Activated CD8-positive, alpha-beta memory T cell treated with anti-CD3 and anti-CD28 coated beads, Interleukin-2, amount 50 U/mL, for 24 hours (primary cell): ENCODE measurements around the gene PABPN1L.

ENCODE experiments used
- DNase-seq: peaks from one replicate; pipeline ENCODE4 v3.0.0-alpha.2; 2020; ENCODE audit errors: extremely low read depth

The PABPN1L gene, protein sequence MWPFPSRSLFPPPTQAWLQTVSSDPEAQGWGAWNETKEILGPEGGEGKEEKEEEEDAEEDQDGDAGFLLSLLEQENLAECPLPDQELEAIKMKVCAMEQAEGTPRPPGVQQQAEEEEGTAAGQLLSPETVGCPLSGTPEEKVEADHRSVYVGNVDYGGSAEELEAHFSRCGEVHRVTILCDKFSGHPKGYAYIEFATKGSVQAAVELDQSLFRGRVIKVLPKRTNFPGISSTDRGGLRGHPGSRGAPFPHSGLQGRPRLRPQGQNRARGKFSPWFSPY

DNA sequence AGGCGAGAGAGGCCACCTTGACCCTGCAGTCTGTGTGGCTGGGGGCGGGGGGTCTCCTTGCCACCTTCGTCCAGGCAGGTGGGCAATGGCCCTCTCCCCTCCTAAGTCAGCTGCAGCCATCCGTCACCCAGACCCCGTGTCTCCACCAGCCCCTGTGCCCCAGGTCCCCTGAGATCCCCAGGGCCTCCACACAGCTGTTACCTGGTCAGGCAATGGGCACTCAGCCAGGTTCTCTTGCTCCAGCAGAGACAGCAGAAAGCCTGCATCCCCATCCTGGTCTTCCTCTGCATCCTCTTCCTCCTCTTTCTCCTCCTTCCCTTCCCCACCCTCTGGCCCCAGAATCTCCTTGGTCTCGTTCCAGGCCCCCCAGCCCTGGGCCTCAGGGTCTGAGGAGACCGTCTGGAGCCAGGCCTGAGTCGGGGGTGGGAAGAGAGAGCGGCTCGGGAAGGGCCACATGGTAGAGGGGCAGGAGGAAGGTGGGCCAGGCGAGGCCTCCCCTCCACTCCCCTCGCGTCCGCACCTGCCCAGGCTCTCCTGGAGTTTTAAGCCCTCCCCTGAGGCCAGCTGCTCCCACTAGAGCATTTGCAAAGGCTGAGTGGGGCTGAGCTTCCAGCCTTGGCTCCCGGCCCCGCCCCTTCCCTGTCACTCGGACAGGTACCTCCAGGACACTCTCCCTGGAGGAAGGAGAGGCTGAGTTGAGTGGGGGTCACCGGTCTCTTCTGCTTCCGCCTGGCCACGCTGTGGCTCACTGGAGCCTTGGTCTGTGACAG lies at the start of gene PABPN1L:
TSS of gene PABPN1L (minus strand) at position 510 of the 770 bp plus-strand sequence. CDS start at position 456, 54 bp downstream.
- no peak for DNase-seq

DNA sequence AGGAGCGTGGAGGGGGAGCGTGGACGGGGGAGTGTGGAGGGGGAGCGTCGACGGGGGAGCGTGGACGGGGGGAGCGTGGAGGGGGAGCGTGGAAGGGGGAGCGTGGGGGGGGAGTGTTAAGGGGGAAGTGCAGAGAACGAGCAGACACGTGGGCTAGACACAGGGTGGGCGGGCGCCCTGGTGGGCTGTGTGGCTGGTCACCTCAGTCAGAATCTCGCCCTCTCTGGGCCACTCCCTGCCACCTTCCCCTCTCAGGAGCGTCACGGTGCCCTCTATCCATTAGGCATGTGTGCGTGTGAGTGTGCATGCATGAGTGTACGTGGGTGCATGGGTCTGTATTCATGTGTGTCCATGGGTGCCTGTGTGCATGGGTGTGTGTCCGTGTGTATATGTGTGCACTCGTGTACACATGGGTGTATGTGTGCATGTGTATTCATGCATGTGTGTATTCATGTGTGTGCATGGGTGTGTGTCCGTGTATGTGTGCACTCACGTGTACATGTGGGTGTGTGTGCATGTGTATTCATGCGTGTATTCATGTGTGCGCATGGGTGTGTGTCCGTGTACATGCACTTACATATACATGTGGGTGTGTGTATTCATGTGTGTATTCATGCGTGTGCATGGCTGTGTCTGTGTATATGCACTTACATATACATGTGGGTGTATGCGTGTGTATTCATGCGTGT lies 49.3 kb upstream of the PABPN1L start:
- DNase-seq, result no peak

DNA sequence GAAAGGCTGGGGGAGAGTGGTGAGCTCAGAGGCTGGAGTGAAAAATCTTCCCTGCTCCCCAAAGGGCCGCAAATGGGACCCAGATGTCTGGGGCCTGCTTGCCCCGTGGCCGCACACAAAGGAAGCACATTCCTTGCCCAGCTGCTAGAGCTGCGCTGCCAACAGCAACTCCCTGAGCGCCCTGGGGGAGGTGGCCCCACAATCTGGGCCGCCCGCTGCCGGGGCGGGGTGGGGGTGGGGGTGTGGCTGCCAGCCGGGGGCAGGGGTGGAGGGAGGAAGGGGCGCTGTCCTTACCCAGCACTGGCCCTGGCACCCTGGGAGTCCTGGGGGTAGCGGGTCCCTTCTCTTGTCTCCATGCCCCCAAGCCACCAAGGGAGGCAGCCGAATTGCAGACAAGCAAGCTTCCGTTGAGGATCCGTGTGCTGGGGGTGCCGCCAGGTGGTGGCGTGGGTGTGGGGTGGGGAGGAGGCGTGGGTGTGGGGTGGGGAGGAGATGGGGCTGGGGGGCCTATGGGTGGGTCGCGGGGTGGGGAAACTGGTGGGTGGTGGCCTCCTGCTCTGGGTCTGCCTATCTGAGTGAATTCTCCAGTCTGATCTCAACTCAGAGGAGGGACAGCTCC lies 48.4 kb upstream of the PABPN1L start:
- no peak for DNase-seq

DNA sequence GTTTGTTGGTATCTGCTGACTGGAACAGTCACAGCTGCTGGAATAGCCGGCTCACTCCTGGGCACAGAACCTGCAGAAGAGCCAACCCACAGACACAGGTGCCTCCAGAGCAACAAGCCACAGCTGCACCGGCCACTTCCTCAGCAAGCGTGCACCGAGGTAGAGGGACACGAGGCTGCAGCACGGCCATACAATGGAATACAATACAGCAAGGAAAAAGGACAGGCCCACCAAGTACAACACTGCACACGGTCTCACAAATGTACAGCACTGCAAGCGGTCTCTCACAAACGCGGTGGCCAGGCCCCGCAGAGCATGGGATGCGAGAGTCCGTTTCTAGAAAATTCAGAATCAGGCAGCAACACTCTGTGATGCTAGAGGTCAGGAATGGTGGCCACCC lies 47.4 kb upstream of the PABPN1L start:
- no peak for DNase-seq

DNA sequence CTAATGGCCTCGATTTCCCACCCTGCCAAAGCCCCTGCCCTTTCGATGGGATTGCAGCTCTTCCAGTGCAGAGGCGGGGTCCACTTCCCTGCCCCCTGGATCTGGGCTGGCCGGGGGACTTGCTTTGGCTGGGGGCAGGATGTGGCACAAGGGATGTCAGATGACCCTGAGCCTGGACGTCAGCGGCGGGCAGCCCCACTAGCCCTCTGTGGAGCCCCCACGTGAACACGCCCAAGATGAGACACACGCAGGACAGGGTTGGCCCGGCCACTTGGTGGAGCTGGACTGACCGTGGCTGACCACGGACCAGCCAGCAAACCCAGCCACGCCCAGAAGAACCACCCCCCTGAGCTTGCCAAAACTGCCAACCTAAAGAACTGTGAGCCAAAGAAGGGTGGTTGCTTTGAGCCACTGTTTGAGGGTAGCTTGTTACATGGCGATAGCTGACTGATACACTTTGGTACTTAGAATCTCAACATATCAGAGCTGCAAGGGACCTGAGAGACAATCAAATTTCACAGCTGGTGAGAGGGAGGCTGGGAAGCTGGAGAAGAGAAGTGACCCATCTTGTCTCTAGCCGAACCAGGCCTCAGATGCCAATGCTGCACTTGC lies 46.6 kb upstream of the PABPN1L start:
- no peak for DNase-seq

DNA sequence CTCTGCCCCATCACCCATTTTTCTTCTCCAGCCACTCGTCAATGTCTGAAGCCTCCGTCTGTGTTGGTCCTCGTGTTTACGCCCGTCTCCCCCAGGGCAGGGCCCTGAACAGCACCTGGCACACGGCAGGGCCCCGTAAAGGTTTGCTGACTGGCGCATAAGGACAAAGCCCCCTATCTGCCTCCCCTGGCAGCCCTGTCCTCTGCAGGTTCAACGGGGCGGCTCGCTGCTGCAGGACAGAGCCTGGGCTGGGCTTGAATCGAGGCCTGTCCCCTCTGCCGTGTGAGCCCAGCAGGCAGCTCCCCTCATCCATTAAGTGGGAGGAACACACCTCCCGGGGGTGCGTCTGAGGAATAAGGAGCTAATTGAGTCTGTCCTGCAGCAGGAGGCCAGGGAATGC lies 46.1 kb upstream of the PABPN1L start:
- no peak for DNase-seq

DNA sequence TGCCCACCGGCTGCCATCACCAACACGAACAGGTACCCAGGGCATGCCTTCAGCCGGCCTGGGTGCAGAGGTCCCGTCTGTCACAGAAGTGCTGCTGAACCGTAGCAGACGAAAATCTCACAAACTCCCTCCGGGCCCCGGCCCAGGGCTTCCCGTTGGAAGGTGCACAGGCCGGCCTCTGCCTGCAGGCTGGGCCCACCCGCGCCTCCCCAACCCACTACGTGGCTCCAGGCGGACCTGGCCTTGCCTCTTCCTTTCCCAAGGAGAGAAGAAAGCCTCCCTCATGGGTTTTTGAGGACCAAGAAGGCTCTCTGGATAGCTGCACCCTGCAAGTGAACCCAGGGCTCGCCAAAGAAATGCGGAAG lies 45.5 kb upstream of the PABPN1L start:
- DNase-seq, result no peak

DNA sequence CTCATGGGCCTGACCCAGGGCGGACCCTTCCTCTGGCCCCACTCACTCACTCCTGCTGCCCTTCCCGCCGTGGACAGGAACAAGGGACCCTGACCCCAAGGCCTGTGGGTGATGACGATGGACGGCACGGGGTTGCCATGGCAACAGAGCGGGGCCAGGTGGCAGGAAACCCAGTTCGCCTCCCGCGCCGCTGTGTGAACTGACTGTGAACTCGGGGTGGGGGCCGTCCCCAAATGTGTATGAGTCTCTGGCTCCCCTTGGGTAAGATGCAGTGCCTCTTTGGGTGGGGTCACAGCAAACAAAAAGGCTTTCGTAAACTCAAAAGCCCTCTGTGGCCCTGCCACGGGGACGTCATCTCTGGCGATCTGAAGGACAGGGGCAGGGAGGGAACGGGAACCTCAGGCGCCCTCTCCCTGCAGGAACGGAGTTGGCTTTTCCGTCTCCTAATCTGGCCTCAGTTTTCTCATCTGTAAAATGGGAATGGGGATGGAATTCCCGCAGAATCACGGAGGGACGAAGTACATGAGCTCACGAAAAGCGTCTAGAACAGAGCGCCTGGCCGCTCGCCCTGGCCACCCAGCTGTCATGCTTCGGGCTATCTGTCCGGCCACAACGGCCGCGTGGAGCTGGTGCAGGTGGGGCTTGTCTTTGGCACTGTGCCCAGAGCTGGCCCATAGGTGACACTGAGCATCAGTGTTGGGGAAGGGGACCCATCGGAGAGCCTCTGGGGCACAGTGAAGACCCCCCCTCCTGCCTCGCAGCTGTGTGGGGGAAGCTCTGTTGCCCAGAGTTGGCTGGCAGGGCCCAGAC lies 44.9 kb upstream of the PABPN1L start:
- DNase-seq, result no peak

DNA sequence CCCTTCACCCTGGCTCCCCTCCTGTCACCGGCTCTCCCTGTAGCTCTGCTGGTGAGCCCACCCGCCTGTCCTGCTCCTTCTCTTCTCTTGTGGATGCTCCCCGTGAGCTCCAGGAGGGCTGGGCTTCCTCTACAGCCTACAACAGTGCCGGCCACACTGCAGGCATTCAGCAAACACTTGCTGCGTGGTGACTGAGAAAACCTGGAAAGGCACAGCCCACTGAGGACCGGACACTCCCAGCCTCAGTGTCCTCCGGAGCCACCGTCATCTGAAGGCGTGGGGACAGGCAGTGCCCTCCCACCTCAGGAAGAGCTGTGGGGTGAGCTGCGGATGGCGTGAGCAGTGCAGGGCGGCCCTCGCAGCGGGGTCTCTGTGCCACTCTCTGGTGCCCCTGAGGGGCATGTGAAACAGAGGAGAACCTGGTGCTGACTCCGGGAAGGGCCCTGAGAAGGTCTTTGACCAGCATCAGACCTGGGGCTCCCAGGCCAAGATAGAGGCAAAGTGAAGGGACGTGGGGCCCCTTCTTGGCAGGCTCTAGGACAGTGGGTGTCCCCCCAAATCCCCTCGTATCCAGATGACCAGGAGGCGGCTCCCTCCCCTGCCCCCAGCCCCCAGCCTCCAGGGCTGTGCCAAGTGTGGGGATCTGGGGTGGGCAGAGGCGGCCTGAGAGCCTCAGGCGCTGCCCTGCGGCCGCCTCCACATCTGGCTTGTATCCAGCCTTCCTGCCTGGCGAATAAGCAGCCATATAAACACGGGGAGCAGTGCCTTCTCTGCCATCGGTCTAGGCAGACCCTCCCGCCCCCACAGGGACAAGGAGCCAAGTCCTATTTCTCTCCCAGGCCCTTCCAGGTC lies 44.0 kb upstream of the PABPN1L start:
- no peak for DNase-seq

DNA sequence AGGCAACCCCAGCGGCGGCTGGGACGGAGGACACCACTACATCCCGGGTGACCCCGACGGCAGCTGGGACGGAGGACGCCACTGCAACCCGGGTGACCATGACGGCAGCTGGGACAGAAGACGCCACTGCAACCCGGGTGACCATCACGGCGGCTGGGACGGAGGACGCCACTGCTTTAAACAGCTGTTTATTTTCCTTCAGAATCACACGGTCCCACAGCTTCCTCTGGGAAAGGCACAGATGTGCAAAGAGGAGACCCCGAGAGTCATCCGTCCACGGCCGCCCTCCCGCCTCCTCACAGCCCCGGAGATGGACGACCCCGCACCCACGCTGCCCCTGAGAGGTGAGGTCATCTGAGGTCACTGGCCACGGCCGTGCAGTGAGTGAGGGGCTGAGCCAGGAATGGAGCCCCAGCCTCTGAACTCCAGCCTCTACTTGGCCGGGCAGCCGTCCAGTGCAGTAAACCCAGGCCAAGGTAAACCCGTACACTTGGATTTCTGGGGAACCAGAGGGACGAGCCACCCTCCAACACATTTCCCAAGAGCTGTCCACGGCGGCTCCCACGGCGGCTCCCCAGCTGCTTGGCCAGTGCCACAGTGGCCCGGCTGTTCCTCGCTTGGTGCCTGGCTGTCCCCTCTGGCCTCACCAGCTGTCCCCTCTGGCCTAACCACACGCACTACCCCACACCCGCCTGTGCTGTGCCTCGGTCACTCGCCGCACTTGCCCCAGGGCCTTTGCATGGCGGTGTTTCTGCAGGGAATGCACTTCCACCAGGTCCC lies 43.2 kb upstream of the PABPN1L start:
- DNase-seq, result no peak

DNA sequence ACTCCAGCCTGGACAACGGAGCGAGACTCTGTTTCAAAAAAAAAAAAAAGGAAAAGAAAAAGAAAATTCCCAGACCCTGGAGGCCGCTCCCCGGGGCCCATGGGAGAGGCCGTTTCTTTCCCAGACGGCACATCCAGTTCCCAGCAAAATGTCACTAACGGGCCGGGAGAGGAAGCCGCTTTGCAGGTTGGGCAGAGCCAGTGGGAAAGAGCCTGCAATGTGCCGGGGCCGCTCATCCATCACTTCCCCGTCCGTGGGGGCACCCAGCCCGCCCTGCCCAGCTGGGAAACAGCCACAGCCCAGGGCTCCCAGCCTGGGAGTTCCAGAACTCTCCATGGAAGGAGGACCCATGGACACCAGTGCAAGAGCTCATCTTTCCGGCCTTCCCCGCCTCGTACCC lies 41.8 kb upstream of the PABPN1L start:
- DNase-seq, result no peak

DNA sequence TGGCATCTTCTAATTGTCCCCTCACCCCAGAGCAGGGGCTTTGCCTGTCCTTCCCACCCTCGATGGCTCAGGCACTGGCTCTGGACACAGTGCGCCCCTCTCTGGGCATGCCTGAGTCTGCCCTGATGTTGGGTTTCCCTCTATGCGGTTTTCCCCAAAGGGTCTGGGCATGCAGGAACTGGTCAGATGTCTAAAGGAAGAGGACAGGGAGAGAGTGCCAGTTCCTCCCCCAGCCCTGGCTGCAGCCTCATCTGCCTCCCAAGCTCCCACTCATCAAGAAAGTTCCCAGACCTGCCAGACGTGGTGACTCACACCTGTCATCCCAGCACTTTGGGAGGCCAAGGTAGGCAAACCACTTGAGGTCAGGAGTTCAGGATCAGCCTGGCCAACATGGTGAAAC lies 41.3 kb upstream of the PABPN1L start:
- no peak for DNase-seq

DNA sequence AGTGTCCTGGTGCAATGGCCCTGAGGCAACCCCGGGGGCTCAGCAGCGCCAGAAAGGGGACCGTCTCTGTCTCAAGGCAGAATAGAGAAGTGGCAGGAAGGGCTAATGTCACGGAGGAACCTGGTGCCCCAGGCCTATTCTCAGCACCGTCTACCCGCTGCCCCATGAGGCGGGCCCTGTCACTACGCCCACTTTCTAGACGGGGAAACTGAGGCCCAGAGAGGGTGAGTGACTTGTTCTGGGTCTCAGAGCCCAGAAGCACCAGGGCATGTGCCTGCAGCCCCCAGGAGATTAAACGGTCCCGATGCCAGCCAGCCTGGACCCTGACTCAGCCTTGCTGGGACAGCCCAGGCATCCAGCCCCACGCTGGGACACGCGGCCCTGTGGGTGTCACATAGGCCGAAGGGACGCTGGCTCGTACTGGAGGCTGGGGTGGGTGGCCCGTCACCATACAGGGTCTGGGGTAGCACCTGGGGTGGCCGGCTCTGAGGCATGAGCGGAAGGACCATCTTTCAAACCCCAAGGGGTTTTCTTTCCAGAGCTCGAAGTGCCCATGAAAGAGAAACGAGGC lies 40.2 kb upstream of the PABPN1L start:
- no peak for DNase-seq

DNA sequence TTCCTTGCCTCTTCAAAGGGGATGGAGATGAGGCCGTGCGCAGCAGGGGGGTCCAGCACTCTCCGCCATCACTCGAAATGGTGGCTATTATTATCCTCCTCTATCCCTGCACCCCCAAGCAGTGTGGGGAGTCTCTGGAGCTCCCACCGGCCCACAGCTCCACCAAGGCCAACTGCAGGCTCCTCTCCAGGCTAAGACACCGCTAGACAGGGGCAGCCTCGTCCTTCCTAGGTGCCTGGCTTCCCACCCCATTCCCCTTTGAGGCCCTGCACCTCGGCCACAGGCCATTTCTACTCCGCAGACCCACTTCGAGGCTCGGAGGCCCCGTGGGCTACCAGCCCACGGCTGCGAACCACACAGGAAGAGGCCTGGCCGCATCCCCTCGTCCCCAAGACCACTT lies 39.6 kb upstream of the PABPN1L start:
- no peak for DNase-seq

DNA sequence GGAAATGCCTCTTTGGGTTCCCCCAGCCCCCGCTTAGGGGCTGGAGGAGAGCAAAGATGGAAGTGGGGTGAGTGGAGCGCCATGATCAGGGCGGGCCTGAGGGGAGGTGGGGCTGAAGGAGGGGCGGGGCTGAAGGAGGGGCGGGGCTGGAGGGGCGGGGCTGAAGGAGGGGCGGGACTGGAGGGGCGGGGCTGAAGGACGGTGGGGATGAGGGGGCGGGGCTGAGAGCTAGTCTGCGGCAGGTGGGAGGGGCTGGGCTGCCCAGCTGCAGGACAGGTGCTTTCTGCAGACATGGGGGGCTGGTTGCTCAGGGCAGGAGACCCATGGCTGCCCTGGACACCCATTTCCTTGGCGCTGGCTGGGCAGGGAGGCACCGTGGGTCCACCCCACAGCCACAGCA lies 39.1 kb upstream of the PABPN1L start:
- DNase-seq, result no peak

DNA sequence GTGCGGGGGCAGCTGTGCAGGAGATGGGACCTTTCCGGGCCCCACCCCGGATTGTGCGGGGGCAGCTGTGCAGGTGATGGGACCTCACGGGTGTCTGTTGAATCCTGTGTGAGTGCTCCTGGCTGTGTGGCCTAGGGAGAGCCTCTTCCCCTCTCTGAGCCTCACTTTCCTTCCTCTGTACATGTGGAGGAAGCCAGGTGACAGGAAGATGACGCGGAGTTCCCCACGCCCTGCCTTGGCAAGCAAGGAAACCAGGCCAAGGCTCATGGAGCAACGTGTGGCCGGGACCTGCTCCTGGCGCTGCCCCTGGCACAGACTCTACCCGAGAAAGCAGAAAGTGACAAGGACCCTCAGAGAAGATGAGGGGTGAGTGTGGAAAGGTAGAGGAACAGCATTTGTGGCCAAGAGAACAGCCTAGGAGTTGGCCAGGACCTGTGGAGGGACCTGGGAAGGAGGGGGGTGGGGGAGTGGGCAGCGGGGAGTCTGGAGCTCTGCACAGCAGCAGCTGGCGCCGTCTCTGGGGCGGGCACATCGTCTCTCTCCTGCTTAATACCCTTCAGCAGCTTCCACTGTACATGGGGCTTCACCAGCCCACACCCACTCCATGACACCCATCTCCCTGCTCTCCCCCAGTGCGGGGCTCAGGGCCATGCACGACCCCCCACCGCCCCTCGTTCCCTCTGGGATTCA lies 38.4 kb upstream of the PABPN1L start:
- no peak for DNase-seq

DNA sequence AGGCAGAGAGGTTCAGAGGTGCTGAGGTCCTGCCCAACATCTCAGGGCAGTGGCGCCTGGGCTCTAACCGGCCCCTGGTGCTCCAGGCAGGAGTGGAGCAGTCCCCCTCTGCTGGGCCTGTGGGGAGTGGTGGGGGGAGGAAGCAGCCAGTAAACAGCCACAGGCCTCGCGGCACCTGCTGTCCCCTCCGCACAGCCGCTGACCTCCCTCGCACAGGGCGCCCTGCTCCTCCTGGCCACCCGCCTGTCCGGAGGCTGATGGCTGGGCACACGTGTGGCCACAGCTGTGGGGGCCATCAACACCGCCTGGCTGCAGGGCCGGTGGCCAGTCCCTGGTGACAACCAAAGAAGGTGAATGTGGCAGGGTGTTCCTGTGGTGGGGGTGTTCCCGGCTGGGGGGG lies 36.8 kb upstream of the PABPN1L start:
- DNase-seq, result no peak

DNA sequence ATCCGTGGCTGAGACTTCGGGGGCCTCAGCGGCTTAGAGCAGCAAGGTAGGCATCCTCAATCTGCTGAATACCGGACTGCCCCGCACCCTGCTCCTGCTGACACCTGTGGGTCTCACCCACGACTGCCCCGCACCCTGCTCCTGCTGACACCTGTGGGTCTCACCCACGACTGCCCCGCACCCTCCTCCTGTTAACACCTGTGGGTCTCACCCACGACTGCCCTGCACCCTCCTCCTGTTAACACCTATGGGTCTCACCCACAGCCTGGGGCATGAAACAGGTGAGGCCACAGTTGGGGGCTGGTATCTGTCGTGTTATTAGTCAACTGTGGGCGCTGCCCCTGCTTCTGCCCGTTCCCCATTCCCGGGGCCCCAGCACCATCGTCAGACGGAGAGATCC lies 36.3 kb upstream of the PABPN1L start:
- DNase-seq, result no peak
